WERI-Rb-1 (cell line): ENCODE data around the gene SORCS2.

ENCODE experiments used
- DNase-seq: peaks from one replicate; pipeline ENCODE4 v3.0.0-alpha.2; 2020
- H3K27ac ChIP-seq: fragments of 250-450 bp; sonication (Bioruptor Pico); 2 replicates; pipeline ENCODE4 v1.5.1; 2020; ENCODE audit warnings: mild to moderate bottlenecking, moderate library complexity
- H3K27me3 ChIP-seq: fragments of 250-450 bp; sonication (Bioruptor Pico); 2 replicates; pipeline ENCODE4 v1.5.1; 2021; ENCODE audit warnings: mild to moderate bottlenecking, low read depth, moderate library complexity; ENCODE audit not compliant: insufficient read depth, severe bottlenecking
- H3K36me3 ChIP-seq: fragments of 250-450 bp; sonication (Bioruptor Pico); 2 replicates; pipeline ENCODE4 v1.5.1; 2020; ENCODE audit warnings: mild to moderate bottlenecking, moderate library complexity
- H3K4me3 ChIP-seq: 2 replicates; pipeline ENCODE4 v1.5.1; 2011; ENCODE audit warnings: low read depth, mild to moderate bottlenecking, control low read depth, low read length
- H3K9me3 ChIP-seq: fragments of 250-450 bp; sonication (Bioruptor Pico); 2 replicates; pipeline ENCODE4 v1.5.1; 2021; ENCODE audit warnings: mild to moderate bottlenecking, moderate library complexity; ENCODE audit not compliant: severe bottlenecking
- TF ChIP-seq, protein P1 (sequence below): IDR thresholded peaks from 2 replicates; pipeline ENCODE4 v1.5.1; 2011; ENCODE audit warnings: low read depth, mild to moderate bottlenecking, control low read depth, inconsistent platforms, low read length

SORCS2 gene

DNA sequence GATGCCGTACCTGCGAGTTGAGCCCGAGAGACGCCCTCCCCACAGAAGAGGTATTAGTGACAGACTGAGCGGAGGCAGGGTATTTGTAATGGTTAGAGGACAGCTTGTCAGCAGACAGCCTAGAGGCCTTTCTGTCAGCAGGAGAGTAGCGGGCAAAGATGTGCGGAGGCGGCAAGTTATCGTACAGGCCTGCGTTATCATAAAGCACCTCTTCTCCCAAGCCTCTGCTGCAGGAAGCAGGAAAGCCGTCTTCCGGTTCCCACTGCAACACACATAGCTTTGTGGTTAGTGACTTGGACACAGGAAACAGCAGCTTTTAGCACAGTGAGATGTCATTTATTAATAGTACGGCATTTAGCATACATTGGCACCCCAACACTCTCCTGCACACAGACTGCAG lies 589.0 kb downstream of the SORCS2 start:
- H3K4me3 ChIP-seq, result no peak overlapping the region
- no peaks in the 10 kb centered on the region for H3K27me3 ChIP-seq
- no peaks in the 10 kb centered on the region for H3K9me3 ChIP-seq
- TF ChIP-seq, protein P1, sequence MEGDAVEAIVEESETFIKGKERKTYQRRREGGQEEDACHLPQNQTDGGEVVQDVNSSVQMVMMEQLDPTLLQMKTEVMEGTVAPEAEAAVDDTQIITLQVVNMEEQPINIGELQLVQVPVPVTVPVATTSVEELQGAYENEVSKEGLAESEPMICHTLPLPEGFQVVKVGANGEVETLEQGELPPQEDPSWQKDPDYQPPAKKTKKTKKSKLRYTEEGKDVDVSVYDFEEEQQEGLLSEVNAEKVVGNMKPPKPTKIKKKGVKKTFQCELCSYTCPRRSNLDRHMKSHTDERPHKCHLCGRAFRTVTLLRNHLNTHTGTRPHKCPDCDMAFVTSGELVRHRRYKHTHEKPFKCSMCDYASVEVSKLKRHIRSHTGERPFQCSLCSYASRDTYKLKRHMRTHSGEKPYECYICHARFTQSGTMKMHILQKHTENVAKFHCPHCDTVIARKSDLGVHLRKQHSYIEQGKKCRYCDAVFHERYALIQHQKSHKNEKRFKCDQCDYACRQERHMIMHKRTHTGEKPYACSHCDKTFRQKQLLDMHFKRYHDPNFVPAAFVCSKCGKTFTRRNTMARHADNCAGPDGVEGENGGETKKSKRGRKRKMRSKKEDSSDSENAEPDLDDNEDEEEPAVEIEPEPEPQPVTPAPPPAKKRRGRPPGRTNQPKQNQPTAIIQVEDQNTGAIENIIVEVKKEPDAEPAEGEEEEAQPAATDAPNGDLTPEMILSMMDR, result no peak
- DNase-seq, result no peak
- H3K27ac ChIP-seq, result no peak overlapping the region
- peaks cover 25% of the 10 kb centered on the region for H3K36me3 ChIP-seq

DNA sequence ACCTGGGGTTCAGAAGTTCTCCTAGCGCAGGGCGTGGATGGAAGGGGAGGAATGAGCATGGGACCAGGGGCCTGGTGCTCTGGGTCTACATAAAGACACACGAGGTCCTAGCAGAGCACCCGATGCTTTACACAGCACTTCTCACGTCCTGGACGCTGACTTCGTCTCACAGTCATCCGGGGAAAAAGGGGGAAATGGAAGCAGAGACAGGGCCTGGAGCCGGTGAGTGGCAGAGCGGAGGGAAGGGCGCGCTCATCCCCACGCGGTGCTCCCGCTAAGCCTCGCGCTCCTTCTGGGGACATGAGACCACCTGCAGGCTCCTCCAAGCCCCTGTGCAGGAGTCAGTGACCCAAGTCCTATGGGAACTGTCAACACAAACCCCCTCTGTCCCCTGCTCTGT lies 589.7 kb downstream of the SORCS2 start:
- no peaks in the 10 kb centered on the region for H3K27me3 ChIP-seq
- H3K4me3 ChIP-seq, result no peak overlapping the region
- H3K27ac ChIP-seq, result no peak overlapping the region
- no peak for DNase-seq
- TF ChIP-seq, protein P1, result no peak
- peaks cover 20% of the 10 kb centered on the region for H3K36me3 ChIP-seq
- H3K9me3 ChIP-seq, result no peaks in the 10 kb centered on the region

DNA sequence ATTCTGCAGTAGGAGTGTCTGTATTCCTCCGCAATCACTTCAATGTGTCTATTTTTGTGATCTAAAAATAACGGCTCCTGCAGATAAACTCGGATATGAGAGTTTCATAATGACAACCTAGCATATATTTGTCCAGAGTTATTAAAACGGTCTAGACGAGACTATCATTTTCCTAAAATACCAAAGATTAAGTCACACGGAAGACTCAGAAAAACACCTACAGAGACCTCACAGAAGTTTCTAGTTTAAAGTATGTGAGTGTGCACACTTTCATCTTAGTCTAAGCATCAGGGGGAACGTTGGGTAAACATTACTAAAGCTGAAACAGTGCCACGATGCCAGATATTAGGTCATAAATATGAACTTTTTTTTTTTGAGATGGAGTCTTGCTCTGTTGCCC lies 590.4 kb downstream of the SORCS2 start:
- Histone ChIP-seq H3K9me3 (no peaks in the 10 kb centered on the region), H3K36me3 (peaks cover 16% of the 10 kb centered on the region), H3K4me3 (no peak overlapping the region), H3K27ac (no peak overlapping the region), H3K27me3 (no peaks in the 10 kb centered on the region)
- TF ChIP-seq, protein P1, result no peak
- DNase-seq, result no peak

DNA sequence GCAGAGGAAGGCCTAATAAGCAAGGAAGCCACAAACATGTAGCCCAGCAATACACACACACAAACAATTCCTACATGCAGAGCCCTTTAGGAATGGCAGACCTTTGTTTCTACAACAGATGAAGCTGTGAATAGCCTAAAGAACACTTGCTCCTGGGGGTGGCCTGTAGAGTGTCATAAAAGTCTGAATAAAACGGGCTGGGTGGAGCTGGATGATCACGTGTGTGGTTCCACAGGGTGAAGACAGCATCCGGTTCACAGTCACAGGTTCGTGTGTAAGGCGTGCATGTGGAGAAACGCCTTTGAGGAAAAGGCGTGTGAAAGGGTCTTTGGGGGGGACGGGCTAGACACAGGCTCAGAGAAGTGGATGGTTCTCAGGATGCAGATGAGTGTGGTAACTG lies 591.2 kb downstream of the SORCS2 start:
- peaks cover 8% of the 10 kb centered on the region for H3K36me3 ChIP-seq
- no peak overlapping the region for H3K27ac ChIP-seq
- H3K9me3 ChIP-seq, result no peaks in the 10 kb centered on the region
- no peaks in the 10 kb centered on the region for H3K27me3 ChIP-seq
- no peak for DNase-seq
- TF ChIP-seq, protein P1, result no peak
- no peak overlapping the region for H3K4me3 ChIP-seq

DNA sequence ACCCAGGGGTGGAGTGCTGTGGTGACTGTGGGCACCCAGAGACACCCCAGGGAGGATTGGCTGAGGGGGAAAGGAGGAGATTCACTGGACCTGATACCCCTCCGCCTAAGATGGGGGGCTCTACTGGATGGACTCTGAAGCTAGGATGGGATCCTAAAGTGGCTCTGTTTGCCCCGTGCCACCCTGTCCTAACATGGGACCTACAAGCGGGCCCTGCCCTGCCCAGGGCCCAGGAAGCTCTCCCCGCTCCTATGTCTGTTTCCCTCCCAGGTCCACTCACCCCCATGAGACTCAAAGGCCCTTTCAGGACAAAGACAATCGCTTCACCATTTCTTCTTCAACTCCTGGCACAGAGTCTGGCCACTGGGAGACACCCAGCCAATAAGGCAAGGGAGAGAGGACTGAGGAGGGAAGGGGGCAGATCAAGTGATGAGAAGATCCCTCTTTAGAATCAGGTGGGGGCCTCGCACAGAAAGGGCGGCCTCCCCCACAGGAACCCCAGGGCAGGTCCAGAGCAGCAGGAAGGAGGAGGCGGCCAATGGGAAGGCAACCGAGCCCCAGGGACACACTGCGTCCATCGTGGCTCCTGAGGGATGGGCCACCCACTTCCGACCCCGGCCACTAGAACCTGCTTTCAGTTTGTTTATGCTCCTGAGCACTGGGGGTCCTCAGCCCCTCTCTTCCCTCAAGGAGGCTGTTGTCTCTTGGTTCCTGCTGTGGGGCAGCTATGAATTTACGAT lies 592.0 kb downstream of the SORCS2 start:
- DNase-seq, result no peak
- H3K9me3 ChIP-seq, result no peaks in the 10 kb centered on the region
- no peak overlapping the region for H3K27ac ChIP-seq
- peaks cover 5% of the 10 kb centered on the region; the same call in 1 of the 2 replicates for H3K36me3 ChIP-seq
- no peaks in the 10 kb centered on the region for H3K27me3 ChIP-seq
- no peak overlapping the region for H3K4me3 ChIP-seq
- TF ChIP-seq, protein P1, result no peak

DNA sequence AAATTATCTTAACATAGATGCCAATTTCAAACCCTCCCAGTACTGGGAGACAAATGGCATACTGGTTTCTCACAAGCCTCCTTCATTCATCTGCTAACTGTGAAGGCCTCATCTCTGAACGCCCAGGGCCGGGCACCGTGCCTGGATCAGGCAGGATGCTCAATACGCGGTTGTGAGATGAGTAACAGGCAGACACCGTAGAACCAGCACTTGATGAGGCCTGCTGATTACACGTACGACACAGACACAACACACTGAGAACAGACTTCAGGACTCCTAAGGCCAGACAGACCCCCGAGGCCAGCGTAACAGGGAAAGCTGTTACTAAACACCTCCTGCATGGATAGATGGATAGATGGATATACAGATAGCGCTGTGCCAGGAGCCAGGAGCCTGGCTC lies 592.7 kb downstream of the SORCS2 start:
- Histone ChIP-seq H3K36me3 (peaks cover 1% of the 10 kb centered on the region; the same call in 1 of the 2 replicates), H3K9me3 (no peaks in the 10 kb centered on the region), H3K27me3 (no peaks in the 10 kb centered on the region), H3K27ac (no peak overlapping the region), H3K4me3 (no peak overlapping the region)
- TF ChIP-seq, protein P1, result no peak
- no peak for DNase-seq
